Parathyroid adenoma (tissue), 2 donors: ENCODE data around the gene DISP2.

Source experiments
- H2AFZ ChIP-seq: fragments of 300-600 bp; sonication (generic); one replicate; pipeline ENCODE4 v1.7.0; 2017; ENCODE audit warnings: antibody characterized with exemption, mild to moderate bottlenecking
- H3K27ac ChIP-seq: fragments of 300-600 bp; sonication (generic); one replicate; pipeline ENCODE4 v1.7.0; 2017
- H3K27me3 ChIP-seq: fragments of 300-600 bp; sonication (generic); one replicate; pipeline ENCODE4 v1.7.0; 2017; ENCODE audit warnings: low read length; ENCODE audit not compliant: control insufficient read depth, insufficient read depth
- H3K36me3 ChIP-seq: fragments of 300-600 bp; sonication (generic); one replicate; pipeline ENCODE4 v1.7.0; 2017; ENCODE audit warnings: low read length; ENCODE audit not compliant: control insufficient read depth, insufficient read depth
- H3K4me1 ChIP-seq: fragments of 300-600 bp; sonication (generic); one replicate; pipeline ENCODE4 v1.7.0; 2017; ENCODE audit warnings: control low read depth
- H3K4me2 ChIP-seq: fragments of 300-600 bp; sonication (generic); one replicate; pipeline ENCODE4 v1.7.0; 2017; ENCODE audit warnings: low read length
- H3K4me3 ChIP-seq: fragments of 300-600 bp; sonication (generic); one replicate; pipeline ENCODE4 v1.7.0; 2017; ENCODE audit warnings: low read depth, low read length
- H3K79me2 ChIP-seq: fragments of 300-600 bp; sonication (generic); one replicate; pipeline ENCODE4 v1.7.0; 2017; ENCODE audit warnings: control low read depth
- H3K9ac ChIP-seq: fragments of 300-600 bp; sonication (generic); one replicate; pipeline ENCODE4 v1.7.0; 2017; ENCODE audit warnings: mild to moderate bottlenecking
- H3K9me3 ChIP-seq: fragments of 300-600 bp; sonication (generic); one replicate; pipeline ENCODE4 v1.7.0; 2017; ENCODE audit warnings: low read length; ENCODE audit not compliant: control insufficient read depth
- CTCF ChIP-seq: fragments of 300-600 bp; sonication (generic); IDR thresholded peaks from one replicate; pipeline ENCODE4 v1.7.0; 2017; ENCODE audit warnings: antibody characterized with exemption, mild to moderate bottlenecking
- donor health status: primary hyperparathyroidism.

DISP2 gene

GRCh38 chr15:40367686-40368611 lies 9.9 kb downstream of the DISP2 start:
- H2AFZ ChIP-seq, result peak overlapping the region; percentile 83
- H3K9me3 ChIP-seq, result no peaks in the 10 kb centered on the region
- peak; percentile 68 for TF ChIP-seq CTCF
- no peaks in the 10 kb centered on the region for H3K36me3 ChIP-seq
- no peak overlapping the region for H3K4me2 ChIP-seq
- H3K27me3 ChIP-seq, result no peaks in the 10 kb centered on the region
- H3K4me3 ChIP-seq, result no peak overlapping the region
- H3K4me1 ChIP-seq, result no peaks in the 10 kb centered on the region
- no peaks in the 10 kb centered on the region for H3K79me2 ChIP-seq
- peak overlapping the region; percentile 82 for H3K27ac ChIP-seq
- H3K9ac ChIP-seq, result no peak overlapping the region

GRCh38 chr15:40368719-40369473 lies 10.9 kb downstream of the DISP2 start:
- no peaks in the 10 kb centered on the region for H3K27me3 ChIP-seq
- no peak for TF ChIP-seq CTCF
- H3K4me1 ChIP-seq, result no peaks in the 10 kb centered on the region
- H3K4me2 ChIP-seq, result no peak overlapping the region
- H3K9ac ChIP-seq, result no peak overlapping the region
- H3K4me3 ChIP-seq, result no peak overlapping the region
- no peaks in the 10 kb centered on the region for H3K36me3 ChIP-seq
- H3K27ac ChIP-seq, result no peak overlapping the region
- H2AFZ ChIP-seq, result no peak overlapping the region
- no peaks in the 10 kb centered on the region for H3K9me3 ChIP-seq
- no peaks in the 10 kb centered on the region for H3K79me2 ChIP-seq

DNA sequence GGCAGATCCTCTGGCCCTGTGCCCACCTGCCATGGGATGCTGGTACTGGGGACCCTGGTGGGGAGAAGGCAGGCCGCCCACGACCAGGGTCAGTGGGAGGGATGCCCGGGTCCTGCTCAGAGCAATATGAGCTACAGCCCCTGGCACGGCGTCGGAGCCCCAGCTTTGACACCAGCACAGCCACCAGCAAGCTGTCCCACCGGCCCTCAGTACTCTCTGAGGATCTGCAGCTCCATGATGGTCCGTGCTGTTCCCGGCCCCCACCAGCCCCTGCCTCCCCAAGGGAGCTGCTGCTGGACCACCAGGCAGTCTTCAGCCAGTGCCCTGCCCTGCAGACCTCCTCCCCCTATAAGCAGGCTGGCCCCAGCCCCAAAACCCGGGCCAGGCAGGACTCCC lies 11.5 kb downstream of the DISP2 start:
- Histone ChIP-seq H3K4me2 (no peak overlapping the region), H3K9ac (no peak overlapping the region), H3K27ac (no peak overlapping the region)

DNA sequence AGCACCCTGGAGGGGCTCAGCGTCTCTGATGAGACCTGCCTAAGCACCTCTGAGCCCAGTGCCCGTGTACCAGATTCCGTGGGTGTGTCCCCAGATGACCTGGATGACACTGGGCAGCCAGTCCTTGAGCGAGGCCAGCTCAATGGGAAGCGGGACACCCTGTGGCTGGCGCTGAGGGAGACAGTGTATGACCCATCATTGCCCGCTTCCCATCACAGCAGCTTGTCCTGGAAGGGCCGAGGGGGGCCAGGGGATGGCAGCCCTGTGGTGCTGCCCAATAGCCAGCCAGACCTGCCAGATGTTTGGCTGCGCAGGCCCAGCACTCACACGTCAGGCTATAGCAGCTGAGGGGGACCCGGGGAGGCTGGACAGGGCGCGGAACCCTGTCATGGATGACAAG lies 12.0 kb downstream of the DISP2 start:
- no peak overlapping the region for H3K4me3 ChIP-seq
- no peak for TF ChIP-seq CTCF
- H3K4me2 ChIP-seq, result no peak overlapping the region
- H3K9me3 ChIP-seq, result no peaks in the 10 kb centered on the region
- H3K4me1 ChIP-seq, result no peaks in the 10 kb centered on the region
- no peaks in the 10 kb centered on the region for H3K27me3 ChIP-seq
- no peak overlapping the region for H3K27ac ChIP-seq
- H2AFZ ChIP-seq, result no peak overlapping the region
- H3K79me2 ChIP-seq, result no peaks in the 10 kb centered on the region
- H3K9ac ChIP-seq, result no peak overlapping the region
- no peaks in the 10 kb centered on the region for H3K36me3 ChIP-seq

More for the DNA sequence above, 11.5 kb downstream of the DISP2 start:
- Histone ChIP-seq H3K27me3 (no peaks in the 10 kb centered on the region), H3K36me3 (no peaks in the 10 kb centered on the region), H3K4me3 (no peak overlapping the region), H3K9me3 (no peaks in the 10 kb centered on the region), H2AFZ (no peak overlapping the region), H3K4me1 (no peaks in the 10 kb centered on the region), H3K79me2 (no peaks in the 10 kb centered on the region)
- no peak for TF ChIP-seq CTCF
